ENCODE data around the gene PDIA6. TPM values are rescaled to one million over a fixed set of nuclear protein-coding genes. Genes with fewer than 3 reads are reported as not detected.

Gene PDIA6
- total RNA-seq, 1 donor from 2014 or later: 346 TPM

- DNase-seq (ENCODE audit: low read depth) (no peak), FAIRE-seq (no peak)
- Histone ChIP-seq H3K27ac (ENCODE audit: low read depth, low read length) (no peak overlapping the region), H3K27me3 (ENCODE audit: insufficient read depth, low read length) (peaks cover 7% of the 10 kb centered on the region), H2AFZ (ENCODE audit: low read depth, low read length) (no peak overlapping the region), H3K4me3 (ENCODE audit: insufficient read depth, low read depth, low read length) (no peak overlapping the region), H3K79me2 (ENCODE audit: insufficient read depth, low read length) (no peaks in the 10 kb centered on the region), H3K4me1 (ENCODE audit: insufficient read depth, low read length) (peaks cover 2% of the 10 kb centered on the region), H3K4me2 (ENCODE audit: low read length) (no peak overlapping the region), H3K9ac (ENCODE audit: low read length) (no peak overlapping the region), H4K20me1 (ENCODE audit: insufficient read depth, low read length) (no peaks in the 10 kb centered on the region), H3K36me3 (ENCODE audit: insufficient read depth, low read length) (no peaks in the 10 kb centered on the region), H3K9me3 (ENCODE audit: insufficient read depth, low read depth, low read length) (no peaks in the 10 kb centered on the region)
- no peak overlapping the region for H3K27ac Mint-ChIP-seq (ENCODE audit: unreplicated experiment)
- H3K4me3 Mint-ChIP-seq (ENCODE audit: unreplicated experiment): no peak overlapping the region
- no peaks in the 10 kb centered on the region for H3K36me3 Mint-ChIP-seq (ENCODE audit: low read depth, unreplicated experiment)
- peaks cover 52% of the 10 kb centered on the region for H3K27me3 Mint-ChIP-seq (ENCODE audit: low read depth, unreplicated experiment)
- TF ChIP-seq CTCF (IDR thresholded peaks at IDR 0.05; ENCODE audit: insufficient read depth, low read depth, low read length) (no peak), EZH2 (IDR thresholded peaks at IDR 0.05; ENCODE audit: insufficient read depth, low read length) (no peak)
- H3K9me3 Mint-ChIP-seq (ENCODE audit: unreplicated experiment): no peaks in the 10 kb centered on the region
- H3K4me1 Mint-ChIP-seq (ENCODE audit: low read depth, unreplicated experiment): no peaks in the 10 kb centered on the region
These were observed 18.2 kb upstream of the PDIA6 start for GRCh38 chr2:10830641-10831399.

GRCh38 chr2:10830203-10830602, 17.6 kb upstream of the PDIA6 start:
- no peak overlapping the region for H3K4me3 Mint-ChIP-seq (ENCODE audit: unreplicated experiment)
- Histone ChIP-seq H2AFZ (ENCODE audit: low read depth, low read length) (no peak overlapping the region), H3K27me3 (ENCODE audit: insufficient read depth, low read length) (peaks cover 11% of the 10 kb centered on the region), H3K9me3 (ENCODE audit: insufficient read depth, low read depth, low read length) (peaks cover 2% of the 10 kb centered on the region), H3K27ac (ENCODE audit: low read depth, low read length) (no peak overlapping the region), H3K79me2 (ENCODE audit: insufficient read depth, low read length) (no peaks in the 10 kb centered on the region), H3K4me3 (ENCODE audit: insufficient read depth, low read depth, low read length) (no peak overlapping the region), H4K20me1 (ENCODE audit: insufficient read depth, low read length) (no peaks in the 10 kb centered on the region), H3K4me1 (ENCODE audit: insufficient read depth, low read length) (peaks cover 2% of the 10 kb centered on the region), H3K4me2 (ENCODE audit: low read length) (no peak overlapping the region), H3K9ac (ENCODE audit: low read length) (no peak overlapping the region), H3K36me3 (ENCODE audit: insufficient read depth, low read length) (no peaks in the 10 kb centered on the region)
- H3K27ac Mint-ChIP-seq (ENCODE audit: unreplicated experiment): no peak overlapping the region
- no peak for DNase-seq (ENCODE audit: low read depth)
- H3K4me1 Mint-ChIP-seq (ENCODE audit: low read depth, unreplicated experiment): no peaks in the 10 kb centered on the region
- H3K36me3 Mint-ChIP-seq (ENCODE audit: low read depth, unreplicated experiment): no peaks in the 10 kb centered on the region
- no peak for TF ChIP-seq EZH2 (IDR thresholded peaks at IDR 0.05; ENCODE audit: insufficient read depth, low read length)
- TF ChIP-seq CTCF (IDR thresholded peaks at IDR 0.05; ENCODE audit: insufficient read depth, low read depth, low read length): no peak
- no peaks in the 10 kb centered on the region for H3K9me3 Mint-ChIP-seq (ENCODE audit: unreplicated experiment)
- no peak for FAIRE-seq
- peaks cover 55% of the 10 kb centered on the region for H3K27me3 Mint-ChIP-seq (ENCODE audit: low read depth, unreplicated experiment)

- H3K9me3 Mint-ChIP-seq (ENCODE audit: unreplicated experiment): no peaks in the 10 kb centered on the region
- no peaks in the 10 kb centered on the region for H4K20me1 ChIP-seq (ENCODE audit: insufficient read depth, low read length)
- H3K27me3 ChIP-seq (ENCODE audit: insufficient read depth, low read length): peaks cover 11% of the 10 kb centered on the region
- FAIRE-seq: no peak
- no peak overlapping the region for H3K27ac Mint-ChIP-seq (ENCODE audit: unreplicated experiment)
- no peak overlapping the region for H2AFZ ChIP-seq (ENCODE audit: low read depth, low read length)
- H3K9ac ChIP-seq (ENCODE audit: low read length): no peak overlapping the region
- no peak for TF ChIP-seq EZH2 (IDR thresholded peaks at IDR 0.05; ENCODE audit: insufficient read depth, low read length)
- TF ChIP-seq CTCF (IDR thresholded peaks at IDR 0.05; ENCODE audit: insufficient read depth, low read depth, low read length): no peak
- no peak overlapping the region for H3K27ac ChIP-seq (ENCODE audit: low read depth, low read length)
- peaks cover 2% of the 10 kb centered on the region for H3K4me1 ChIP-seq (ENCODE audit: insufficient read depth, low read length)
- H3K4me1 Mint-ChIP-seq (ENCODE audit: low read depth, unreplicated experiment): no peaks in the 10 kb centered on the region
- peaks cover 2% of the 10 kb centered on the region for H3K9me3 ChIP-seq (ENCODE audit: insufficient read depth, low read depth, low read length)
- DNase-seq (ENCODE audit: low read depth): no peak
- H3K4me3 ChIP-seq (ENCODE audit: insufficient read depth, low read depth, low read length): no peak overlapping the region
- no peak overlapping the region for H3K4me2 ChIP-seq (ENCODE audit: low read length)
- H3K79me2 ChIP-seq (ENCODE audit: insufficient read depth, low read length): no peaks in the 10 kb centered on the region
- peaks cover 62% of the 10 kb centered on the region for H3K27me3 Mint-ChIP-seq (ENCODE audit: low read depth, unreplicated experiment)
- H3K36me3 ChIP-seq (ENCODE audit: insufficient read depth, low read length): no peaks in the 10 kb centered on the region
- no peak overlapping the region for H3K4me3 Mint-ChIP-seq (ENCODE audit: unreplicated experiment)
- no peaks in the 10 kb centered on the region for H3K36me3 Mint-ChIP-seq (ENCODE audit: low read depth, unreplicated experiment)
These were observed 16.7 kb upstream of the PDIA6 start for GRCh38 chr2:10829299-10829698.

Data from astrocyte (in vitro differentiated cells and primary cell).